Prostate gland (tissue), 2 donors: ENCODE measurements around the gene SDHAF4. TPM values are rescaled to one million over a fixed set of nuclear protein-coding genes. Genes with fewer than 3 reads are reported as not detected.

Experiments
- DNase-seq: peaks from one replicate; pipeline ENCODE4 v3.0.0-alpha.2; 2019; ENCODE audit warnings: low spot score
- H3K27ac ChIP-seq, 2 donors: fragments of 200-600 bp; sonication (generic); 2 replicates each; pipeline ENCODE4 v1.5.1; 2017 to 2019
- H3K27me3 ChIP-seq: fragments of 200-600 bp; sonication (generic); replicated peaks from 2 replicates; pipeline ENCODE4 v1.5.1; 2019; ENCODE audit not compliant: insufficient read depth
- H3K36me3 ChIP-seq, 2 donors: fragments of 200-600 bp; sonication (generic); 1 replicate in 1 of 2; 2 replicates in 1 of 2; pipeline versions ENCODE4 v1.5.1 to v1.8.1; 2017 to 2019
- H3K4me1 ChIP-seq: fragments of 200-600 bp; sonication (generic); replicated peaks from 2 replicates; pipeline ENCODE4 v1.5.1; 2019
- H3K4me3 ChIP-seq, 2 donors: fragments of 200-600 bp; sonication (generic); 2 replicates each; pipeline ENCODE4 v1.5.1; 2017 to 2019
- H3K9me3 ChIP-seq: fragments of 200-600 bp; sonication (generic); 2 replicates; pipeline ENCODE4 v1.5.1; 2017
- POLR2A ChIP-seq: fragments of 450-650 bp; IDR thresholded peaks from one replicate; pipeline ENCODE4 v1.6.1; 2016; ENCODE audit warnings: antibody characterized with exemption, mild to moderate bottlenecking
- POLR2AphosphoS5 ChIP-seq: sonication (generic); formaldehyde crosslinking; IDR thresholded peaks from one replicate; pipeline ENCODE4 v1.6.1; 2017; ENCODE audit warnings: antibody characterized with exemption
- WGBS: methylation state at CpG from one replicate; pipeline ENCODE4 v1.1.5; 2018; 5-methylcytosine and 5-hydroxymethylcytosine counted together
- intact Hi-C: fragments of 100-400 bp; cut with DNase I; formaldehyde crosslinking; loops from one replicate; pipeline ENCODE4 v1.14.2; 2022
- total RNA-seq, 2 donors: library from RNA; depleted of rRNA; stranded (reverse); fragments of >200 nt; gene quantifications; one replicate each; pipeline ENCODE4 v1.1.0, GENCODE V29; 2016
- TF ChIP-seq, protein P1 (sequence below), 4 experiments: fragments of 200-600 bp in 2 of 4; fragments of 450-650 bp in 2 of 4; sonication (generic) in 2 of 4; IDR thresholded peaks; 1 replicate in 3 of 4; 2 replicates in 1 of 4; pipeline ENCODE4 v1.5.1; 2016 to 2019; ENCODE audit warnings: antibody characterized with exemption in 4 of 4, mild to moderate bottlenecking in 2 of 4, moderate library complexity in 2 of 4

The SDHAF4 gene
- total RNA-seq, 2 donors from 2014 or later, result 8.5 to 8.8 TPM

DNA sequence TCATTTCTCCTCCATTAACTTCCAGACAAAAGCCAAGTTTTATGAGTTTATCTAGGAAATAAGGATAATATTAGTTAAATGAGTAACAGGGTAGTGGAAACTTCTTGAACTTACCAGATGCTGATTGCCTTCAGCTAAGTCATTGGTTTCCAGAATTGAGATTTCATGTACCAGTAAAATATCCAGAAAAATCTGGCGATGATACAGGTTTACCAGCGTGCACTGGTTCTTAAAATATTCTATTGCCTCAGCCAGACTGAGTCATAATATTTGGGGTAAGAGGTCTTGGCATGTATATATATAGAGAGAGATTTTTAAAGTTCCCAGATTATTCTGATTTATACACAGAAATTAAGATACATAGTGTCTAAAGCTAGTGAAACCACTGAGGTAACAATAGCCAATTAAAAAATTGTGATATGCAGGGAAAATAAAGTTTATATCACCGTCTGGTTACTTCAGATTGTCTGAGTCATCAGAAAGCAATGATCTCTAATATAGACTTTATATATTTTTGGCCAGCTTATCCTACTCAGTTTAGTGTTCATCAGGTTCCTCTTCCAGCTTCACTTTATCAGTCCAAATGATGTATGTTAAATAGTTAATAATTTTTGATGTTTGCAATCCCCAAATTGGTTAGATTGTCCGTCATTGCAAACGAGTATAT lies 39.5 kb upstream of the SDHAF4 start:
- Histone ChIP-seq H3K36me3 (no peaks in the 10 kb centered on the region), H3K4me3 (no peak overlapping the region), H3K9me3 (no peaks in the 10 kb centered on the region), H3K27me3 (no peaks in the 10 kb centered on the region), H3K27ac (no peak overlapping the region), H3K4me1 (no peaks in the 10 kb centered on the region)
- whole genome bisulfite sequencing, result 92% methylated on average over 5 of the region's 5 CpGs
- no peak for DNase-seq
- no peak for TF ChIP-seq POLR2AphosphoS5
- TF ChIP-seq, protein P1, sequence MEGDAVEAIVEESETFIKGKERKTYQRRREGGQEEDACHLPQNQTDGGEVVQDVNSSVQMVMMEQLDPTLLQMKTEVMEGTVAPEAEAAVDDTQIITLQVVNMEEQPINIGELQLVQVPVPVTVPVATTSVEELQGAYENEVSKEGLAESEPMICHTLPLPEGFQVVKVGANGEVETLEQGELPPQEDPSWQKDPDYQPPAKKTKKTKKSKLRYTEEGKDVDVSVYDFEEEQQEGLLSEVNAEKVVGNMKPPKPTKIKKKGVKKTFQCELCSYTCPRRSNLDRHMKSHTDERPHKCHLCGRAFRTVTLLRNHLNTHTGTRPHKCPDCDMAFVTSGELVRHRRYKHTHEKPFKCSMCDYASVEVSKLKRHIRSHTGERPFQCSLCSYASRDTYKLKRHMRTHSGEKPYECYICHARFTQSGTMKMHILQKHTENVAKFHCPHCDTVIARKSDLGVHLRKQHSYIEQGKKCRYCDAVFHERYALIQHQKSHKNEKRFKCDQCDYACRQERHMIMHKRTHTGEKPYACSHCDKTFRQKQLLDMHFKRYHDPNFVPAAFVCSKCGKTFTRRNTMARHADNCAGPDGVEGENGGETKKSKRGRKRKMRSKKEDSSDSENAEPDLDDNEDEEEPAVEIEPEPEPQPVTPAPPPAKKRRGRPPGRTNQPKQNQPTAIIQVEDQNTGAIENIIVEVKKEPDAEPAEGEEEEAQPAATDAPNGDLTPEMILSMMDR (IDR thresholded peaks at IDR 0.05), result no peak
- TF ChIP-seq POLR2A, result no peak
- intact Hi-C loops, result no loop called here

DNA sequence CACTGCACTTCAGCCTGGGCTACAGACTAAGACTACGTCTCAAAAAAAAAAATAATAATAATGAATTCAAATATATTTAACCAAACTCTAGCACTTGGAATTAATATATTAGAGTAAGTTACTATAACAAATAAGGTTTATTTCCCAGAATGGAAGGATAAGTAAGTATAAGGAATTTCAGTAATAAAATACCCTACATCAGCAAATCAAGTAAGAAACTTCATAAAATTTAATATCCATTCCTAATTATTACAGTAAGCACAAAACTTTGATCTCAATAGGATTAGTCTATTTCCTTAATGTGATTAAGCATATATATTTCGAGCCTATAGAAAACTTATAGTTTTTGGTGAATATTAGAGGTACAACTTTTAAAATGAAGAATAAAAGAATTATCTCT lies 36.7 kb upstream of the SDHAF4 start:
- H3K36me3 ChIP-seq, result no peaks in the 10 kb centered on the region

DNA sequence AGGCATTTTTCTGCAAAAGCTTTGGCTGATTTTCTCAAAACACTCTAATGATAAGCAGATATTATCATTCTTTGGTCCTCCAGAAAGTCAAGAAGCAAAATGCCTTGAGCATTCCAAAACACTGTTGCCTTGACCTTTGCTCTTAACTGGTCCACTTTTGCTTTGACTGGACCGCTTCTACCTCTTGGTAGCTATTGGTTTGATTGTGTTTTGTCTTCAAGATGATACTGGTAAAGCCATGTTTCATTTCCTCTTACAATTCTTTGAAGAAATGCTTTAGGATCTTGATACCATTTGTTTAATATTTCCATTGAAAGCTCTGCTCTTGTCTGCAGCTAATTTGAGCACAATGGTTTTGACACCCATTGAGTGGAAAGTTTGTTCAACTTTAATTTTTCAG lies 35.6 kb upstream of the SDHAF4 start:
- 97% methylated on average over 1 of the region's 1 CpG for WGBS
- TF ChIP-seq, protein P1 (IDR thresholded peaks at IDR 0.05), result no peak
- no peak for TF ChIP-seq POLR2AphosphoS5
- TF ChIP-seq POLR2A, result no peak
- Histone ChIP-seq H3K4me3 (no peak overlapping the region), H3K27ac (no peak overlapping the region), H3K9me3 (no peaks in the 10 kb centered on the region), H3K36me3 (no peaks in the 10 kb centered on the region), H3K4me1 (no peaks in the 10 kb centered on the region), H3K27me3 (no peaks in the 10 kb centered on the region)
- DNase-seq, result no peak
- intact Hi-C loops, result no loop called here

More for the DNA sequence above, 36.7 kb upstream of the SDHAF4 start:
- Histone ChIP-seq H3K27ac (no peak overlapping the region), H3K27me3 (no peaks in the 10 kb centered on the region), H3K4me3 (no peak overlapping the region), H3K9me3 (no peaks in the 10 kb centered on the region), H3K4me1 (no peaks in the 10 kb centered on the region)
- no peak for DNase-seq
- WGBS, result 99% methylated on average over 2 of the region's 2 CpGs
- intact Hi-C loops, result no loop called here
- TF ChIP-seq, protein P1 (IDR thresholded peaks at IDR 0.05), result no peak
- no peak for TF ChIP-seq POLR2AphosphoS5
- no peak for TF ChIP-seq POLR2A

DNA sequence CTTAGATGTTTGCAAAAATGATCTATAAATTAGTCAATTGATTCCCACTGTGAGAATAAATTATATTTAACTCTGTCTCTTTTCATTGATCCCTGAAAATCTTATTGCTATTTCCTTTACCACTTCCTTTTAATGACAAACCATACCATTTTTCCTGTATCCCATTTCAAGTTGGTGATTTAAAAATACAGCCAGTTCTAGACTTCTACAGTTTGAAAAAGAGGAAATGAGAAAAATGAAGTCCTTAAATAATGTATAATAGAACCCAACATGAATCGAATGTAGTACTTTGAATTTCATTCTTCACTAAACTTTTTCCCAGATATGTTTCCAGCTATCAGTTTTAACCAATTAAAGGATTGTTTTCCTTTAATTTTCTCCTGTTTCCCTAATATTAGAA lies 29.5 kb upstream of the SDHAF4 start:
- intact Hi-C loops, result no loop called here
- TF ChIP-seq, protein P1 (IDR thresholded peaks at IDR 0.05), result no peak
- TF ChIP-seq POLR2AphosphoS5, result no peak
- no peak for TF ChIP-seq POLR2A
- Histone ChIP-seq H3K4me1 (no peaks in the 10 kb centered on the region), H3K9me3 (no peaks in the 10 kb centered on the region), H3K36me3 (no peaks in the 10 kb centered on the region), H3K27ac (no peak overlapping the region), H3K4me3 (no peak overlapping the region), H3K27me3 (no peaks in the 10 kb centered on the region)
- DNase-seq, result no peak
- 84% methylated on average over 1 of the region's 1 CpG for WGBS

DNA sequence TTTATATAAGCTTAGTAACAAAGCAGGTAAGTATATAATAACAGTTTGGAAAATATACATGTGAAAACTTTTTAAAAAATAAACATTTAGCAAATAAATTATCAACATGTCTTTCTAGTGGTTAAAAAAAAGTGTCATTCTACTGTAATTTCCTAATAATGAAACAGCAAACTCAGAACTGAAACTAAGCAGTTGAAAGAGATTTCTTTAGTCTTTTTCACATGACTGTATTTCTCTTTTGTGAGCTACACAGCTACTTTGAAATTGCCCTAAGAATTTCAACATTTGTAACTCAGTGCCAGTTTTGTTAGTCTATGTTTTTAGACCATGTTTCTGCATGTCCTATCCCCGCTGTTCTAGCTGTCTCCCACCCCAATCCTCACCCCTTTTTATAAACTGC lies 28.4 kb upstream of the SDHAF4 start:
- no peak overlapping the region for H3K4me3 ChIP-seq
- TF ChIP-seq POLR2A, result no peak
- TF ChIP-seq POLR2AphosphoS5, result no peak
- TF ChIP-seq, protein P1 (IDR thresholded peaks at IDR 0.05), result no peak
- no peak for DNase-seq
- H3K27me3 ChIP-seq, result no peaks in the 10 kb centered on the region
- H3K9me3 ChIP-seq, result no peaks in the 10 kb centered on the region
- no peak overlapping the region for H3K27ac ChIP-seq
- intact Hi-C loops, result no loop called here
- H3K36me3 ChIP-seq, result no peaks in the 10 kb centered on the region
- 91% methylated on average over 1 of the region's 1 CpG for WGBS
- no peaks in the 10 kb centered on the region for H3K4me1 ChIP-seq
